NK-92 treated with Interleukin-12 subunit alpha and Interleukin-12 subunit beta, amount 100 ng/mL, for 24 hours (cell line): Measurements from ENCODE around the gene TLR7.

Experiments
- DNase-seq: peaks from one replicate; lab custom pipeline; 2025; lab: John Stamatoyannopoulos, UW

The TLR7 gene

GRCh38 chrX:12930150-12930549 is 63.3 kb downstream of the TLR7 start:
- DNase-seq, result no peak

- DNase-seq, result no peak
These were observed 65.4 kb downstream of the TLR7 start for GRCh38 chrX:12932244-12932643.

GRCh38 chrX:12934850-12935249 is 68.0 kb downstream of the TLR7 start:
- no peak for DNase-seq

GRCh38 chrX:12936947-12937346 is 70.1 kb downstream of the TLR7 start:
- DNase-seq, result no peak
